GM23248 (cell line): Measurements from ENCODE around the gene C1orf122. TPM values are rescaled to one million over a fixed set of nuclear protein-coding genes. Genes with fewer than 3 reads are reported as not detected.

ENCODE experiments used
- DNase-seq: peaks from one replicate; pipeline ENCODE4 v3.0.0-alpha.2; 2015
- H2AFZ ChIP-seq: fragments of 200-600 bp; sonication (generic); 2 replicates; pipeline ENCODE4 v1.6.1; 2016; ENCODE audit warnings: antibody characterized with exemption
- H3F3A ChIP-seq: fragments of 200-600 bp; sonication (generic); 2 replicates; pipeline ENCODE4 v1.6.1; 2016; ENCODE audit warnings: mild to moderate bottlenecking, antibody characterized with exemption, mixed run types; ENCODE audit not compliant: insufficient read depth
- H3K27ac ChIP-seq: fragments of 200-600 bp; sonication (generic); 2 replicates; pipeline ENCODE4 v1.5.1; 2016; ENCODE audit warnings: mild to moderate bottlenecking
- H3K27me3 ChIP-seq: fragments of 200-600 bp; sonication (generic); replicated peaks from 2 replicates; pipeline ENCODE4 v1.6.1; 2016; ENCODE audit warnings: mild to moderate bottlenecking; ENCODE audit not compliant: insufficient read depth
- H3K36me3 ChIP-seq: fragments of 200-600 bp; sonication (generic); 2 replicates; pipeline ENCODE4 v1.6.1; 2016; ENCODE audit warnings: low read depth, mild to moderate bottlenecking
- H3K4me1 ChIP-seq: fragments of 200-600 bp; sonication (generic); 2 replicates; pipeline ENCODE4 v1.6.1; 2016; ENCODE audit warnings: mild to moderate bottlenecking; ENCODE audit not compliant: insufficient read depth
- H3K4me2 ChIP-seq: fragments of 200-600 bp; sonication (generic); one replicate; pipeline ENCODE4 v1.6.1; 2016; ENCODE audit warnings: mild to moderate bottlenecking; ENCODE audit not compliant: unreplicated experiment
- H3K4me3 ChIP-seq: fragments of 200-600 bp; sonication (generic); 2 replicates; pipeline ENCODE4 v1.5.1; 2016; ENCODE audit warnings: mild to moderate bottlenecking
- H3K79me2 ChIP-seq: fragments of 200-600 bp; sonication (generic); 2 replicates; pipeline ENCODE4 v1.6.1; 2016; ENCODE audit warnings: mild to moderate bottlenecking; ENCODE audit not compliant: insufficient read depth
- H3K9ac ChIP-seq: fragments of 200-600 bp; sonication (generic); 2 replicates; pipeline ENCODE4 v1.6.1; 2016; ENCODE audit warnings: mild to moderate bottlenecking
- H3K9me2 ChIP-seq: fragments of 200-600 bp; sonication (generic); 2 replicates; pipeline ENCODE4 v1.6.1; 2016; ENCODE audit warnings: mixed run types, mild to moderate bottlenecking, moderate library complexity; ENCODE audit not compliant: insufficient read depth
- H3K9me3 ChIP-seq: fragments of 200-600 bp; sonication (generic); one replicate; pipeline ENCODE4 v1.6.1; 2017; ENCODE audit warnings: low read depth
- H4K20me1 ChIP-seq: fragments of 200-600 bp; sonication (generic); 2 replicates; pipeline ENCODE4 v1.6.0; 2016; ENCODE audit not compliant: insufficient read depth
- EZH2 ChIP-seq: fragments of 200-600 bp; sonication (generic); IDR thresholded peaks from 2 replicates; pipeline ENCODE4 v1.6.1; 2018; ENCODE audit warnings: antibody characterized with exemption, mild to moderate bottlenecking; ENCODE audit not compliant: insufficient read depth, poor library complexity, severe bottlenecking
- EZH2phosphoT487 ChIP-seq: fragments of 200-600 bp; sonication (generic); IDR thresholded peaks from 2 replicates; pipeline ENCODE4 v1.6.1; 2018; ENCODE audit warnings: antibody characterized with exemption, moderate library complexity, mild to moderate bottlenecking, low read depth; ENCODE audit not compliant: insufficient read depth
- WGBS, 2 experiments: methylation state at CpG; one replicate each; pipeline ENCODE4 v1.1.6; 2015 to 2017; ENCODE audit warnings: low lambda C conversion rate in 2 of 2, low coverage in 1 of 2; ENCODE audit errors: missing lambda C conversion rate in 2 of 2; 5-methylcytosine and 5-hydroxymethylcytosine counted together
- in situ Hi-C: fragments of 300-500 bp; cut with MboI; formaldehyde crosslinking; loops from 2 replicates; pipeline ENCODE4 v1.15.0; 2020
- polyA plus RNA-seq: library from polyadenylated mRNA; unstranded; fragments of >200 nt; fragmentation: Nextera tagmentation; extraction: Ambion mirVana; gene quantifications from 2 replicates; pipeline ENCODE4 v1.2.1, GENCODE V29; 2016
- total RNA-seq: library from RNA; depleted of rRNA; stranded (reverse); fragments of >200 nt; shearing (Covaris generic); gene quantifications from 2 replicates; pipeline ENCODE4 v1.2.3, GENCODE V29; 2014; rRNA removed

The C1orf122 gene
- total and polyA plus RNA-seq, 2 experiments from 2014 or later: 103 to 110 TPM

GRCh38 chr1:37854406-37854805 lies 46.8 kb downstream of the C1orf122 start:
- peaks cover 24% of the 10 kb centered on the region for H3K4me1 ChIP-seq
- TF ChIP-seq EZH2phosphoT487: no peak
- TF ChIP-seq EZH2: no peak
- no peaks in the 10 kb centered on the region for H3K27me3 ChIP-seq
- H3K4me2 ChIP-seq: no peak overlapping the region
- H3K9me2 ChIP-seq: no peaks in the 10 kb centered on the region
- 98% methylated on average over 6 of the region's 6 CpGs for WGBS, 2 experiments
- H4K20me1 ChIP-seq: no peaks in the 10 kb centered on the region
- H3F3A ChIP-seq: peaks cover 20% of the 10 kb centered on the region
- in situ Hi-C loops: no loop called here
- H3K9me3 ChIP-seq: no peaks in the 10 kb centered on the region
- no peak overlapping the region for H3K4me3 ChIP-seq
- no peak overlapping the region for H3K27ac ChIP-seq
- no peak overlapping the region for H2AFZ ChIP-seq
- no peak for DNase-seq
- H3K79me2 ChIP-seq: peaks cover 100% of the 10 kb centered on the region
- H3K36me3 ChIP-seq: peaks cover 22% of the 10 kb centered on the region; the same call in 1 of the 2 replicates
- H3K9ac ChIP-seq: no peak overlapping the region

Other genes with a start within 250 kb of the C1orf122 start
- gene GNL2, start 211.9 kb upstream of the C1orf122 start, total RNA-seq: 39.3 and 53.6 TPM in 2 replicates
- 65.4 and 67.1 TPM in 2 replicates for gene GNL2, start 211.9 kb upstream of the C1orf122 start, polyA plus RNA-seq
- 0.22 TPM in 1 of 2 replicates, not detected in the other for gene RSPO1, start 172.9 kb upstream of the C1orf122 start, total RNA-seq
- not detected in 2 replicates for gene RSPO1, start 172.9 kb upstream of the C1orf122 start, polyA plus RNA-seq
- gene CDCA8, start 115.3 kb upstream of the C1orf122 start, total RNA-seq: 4.4 and 5.7 TPM in 2 replicates
- gene CDCA8, start 115.3 kb upstream of the C1orf122 start, polyA plus RNA-seq: 15.4 and 16.6 TPM in 2 replicates
- not detected in 2 replicates for gene EPHA10, start 42.7 kb upstream of the C1orf122 start, total RNA-seq
- gene EPHA10, start 42.7 kb upstream of the C1orf122 start, polyA plus RNA-seq: not detected in 2 replicates
- 0.65 and 1.8 TPM in 2 replicates for gene MANEAL, start 13.9 kb upstream of the C1orf122 start, total RNA-seq
- 0.23 TPM in 1 of 2 replicates, not detected in the other for gene MANEAL, start 13.9 kb upstream of the C1orf122 start, polyA plus RNA-seq
- gene YRDC, start 418 bp downstream of the C1orf122 start, total RNA-seq: 22.4 and 24.9 TPM in 2 replicates
- 12.5 and 13.9 TPM in 2 replicates for gene YRDC, start 418 bp downstream of the C1orf122 start, polyA plus RNA-seq
- gene MTF1, start 51.8 kb downstream of the C1orf122 start, total RNA-seq: 2.1 TPM in 2 replicates
- gene MTF1, start 51.8 kb downstream of the C1orf122 start, polyA plus RNA-seq: 14.4 and 14.7 TPM in 2 replicates
- 24.4 and 34.3 TPM in 2 replicates for gene INPP5B, start 139.3 kb downstream of the C1orf122 start, total RNA-seq
- gene INPP5B, start 139.3 kb downstream of the C1orf122 start, polyA plus RNA-seq: 9.8 and 10.0 TPM in 2 replicates
- 37.9 and 62.3 TPM in 2 replicates for gene SF3A3, start 182.2 kb downstream of the C1orf122 start, total RNA-seq
- 63.4 and 72.3 TPM in 2 replicates for gene SF3A3, start 182.2 kb downstream of the C1orf122 start, polyA plus RNA-seq
- gene FHL3, start 197.7 kb downstream of the C1orf122 start, total RNA-seq: 26.9 and 31.7 TPM in 2 replicates
- gene FHL3, start 197.7 kb downstream of the C1orf122 start, polyA plus RNA-seq: 44.4 and 48.0 TPM in 2 replicates
- 25.8 and 37.1 TPM in 2 replicates for gene UTP11, start 204.9 kb downstream of the C1orf122 start, total RNA-seq
- gene UTP11, start 204.9 kb downstream of the C1orf122 start, polyA plus RNA-seq: 51.0 and 54.3 TPM in 2 replicates
- not detected in 2 replicates for gene POU3F1, start 239.0 kb downstream of the C1orf122 start, total RNA-seq
- not detected in 2 replicates for gene POU3F1, start 239.0 kb downstream of the C1orf122 start, polyA plus RNA-seq